Left lobe of liver (tissue), 2 donors: Measurements from ENCODE around the gene EFCAB11. TPM values are rescaled to one million over a fixed set of nuclear protein-coding genes. Genes with fewer than 3 reads are reported as not detected.

ENCODE experiments used
- ATAC-seq: fragments of 200-7000 bp; cut with Tn5 transposase; one replicate; pipeline ENCODE4 v1.9.1; 2020; ENCODE audit warnings: mild to moderate bottlenecking, moderate library complexity
- DNase-seq: peaks from one replicate; pipeline ENCODE4 v3.0.0-alpha.2; 2020; ENCODE audit warnings: low spot score
- total RNA-seq: library from RNA; stranded (reverse); gene quantifications from one replicate; pipeline ENCODE4 v1.2.1, GENCODE V29; 2021
- donor health status: DM: no; HTN: no; CAD: no; lungs with moderate emphysema.
- donor health status: DM: no; HTN: yes; CAD: no.

Gene EFCAB11
- total RNA-seq, 1 donor from 2014 or later, result 1.2 TPM

DNA sequence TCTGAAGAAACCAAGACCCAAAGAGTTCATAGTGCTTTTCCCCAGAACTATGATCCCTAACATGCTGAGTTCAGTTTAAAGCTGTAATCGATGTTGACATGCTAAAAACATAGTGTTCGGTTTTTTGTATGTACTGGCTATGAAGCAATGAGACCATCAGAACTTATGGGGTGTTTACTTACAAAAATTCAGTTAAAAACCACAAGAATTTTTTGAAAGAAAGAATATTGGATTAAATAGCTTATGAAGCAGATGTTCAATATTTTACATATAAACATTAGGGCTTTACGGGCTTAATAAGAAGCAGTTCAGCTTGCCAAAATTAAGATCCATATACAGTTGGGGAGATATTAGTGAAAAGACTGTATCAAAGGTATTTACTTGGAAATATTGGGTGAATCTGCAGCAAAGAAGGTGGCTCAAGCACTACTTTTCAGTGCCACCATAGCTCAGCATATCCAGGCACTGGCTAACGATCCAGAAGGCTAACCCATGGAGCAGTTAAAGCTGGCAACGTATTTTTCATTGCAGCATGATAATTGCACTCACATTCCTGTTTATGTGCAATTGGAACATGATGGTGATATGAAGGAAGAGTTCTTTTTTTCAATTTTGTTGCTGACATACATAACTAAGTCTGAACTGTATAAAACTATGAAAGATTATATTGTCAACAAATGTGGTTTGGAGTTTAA lies 125.9 kb downstream of the EFCAB11 start:
- ATAC-seq, result no peak
- DNase-seq, result no peak

DNA sequence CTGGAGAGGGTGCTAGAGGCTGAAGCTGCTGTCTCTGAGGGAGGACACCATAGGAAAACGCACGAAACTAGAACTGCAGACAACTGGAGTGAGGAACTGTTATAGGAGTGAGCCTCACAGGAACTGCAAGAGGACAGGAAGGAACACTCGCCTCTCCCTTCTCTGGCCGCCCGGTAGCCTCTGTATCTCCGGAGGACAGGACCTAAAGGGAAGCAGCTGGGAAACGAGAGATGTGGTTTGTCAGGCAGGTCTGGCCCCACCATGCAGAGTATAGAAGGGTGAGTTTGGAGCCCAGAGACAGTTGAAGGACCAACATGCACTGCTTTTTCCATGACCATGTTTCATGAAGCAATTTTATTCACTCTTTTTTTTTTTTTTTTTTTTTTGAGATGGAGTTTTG lies 127.3 kb downstream of the EFCAB11 start:
- ATAC-seq (no peak), DNase-seq (no peak)

DNA sequence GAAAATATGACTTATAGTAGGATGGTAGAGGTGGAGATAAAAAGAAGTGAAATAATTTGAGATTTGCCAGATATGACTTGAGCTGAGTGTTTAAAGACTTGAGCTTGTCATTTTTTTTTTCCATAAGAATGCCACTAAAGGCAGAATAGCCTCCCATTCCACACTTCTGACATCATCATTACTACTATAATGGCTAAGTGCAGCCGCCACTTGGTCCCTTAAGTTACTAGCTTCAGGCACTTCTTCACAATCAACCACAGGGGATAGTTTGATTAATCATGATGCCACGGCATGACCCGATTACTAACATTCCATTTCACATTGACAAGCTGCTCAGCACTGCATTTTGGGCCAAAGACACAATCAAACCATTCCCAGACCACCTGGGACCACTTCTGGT lies 127.9 kb downstream of the EFCAB11 start:
- no peak for DNase-seq
- no peak for ATAC-seq

DNA sequence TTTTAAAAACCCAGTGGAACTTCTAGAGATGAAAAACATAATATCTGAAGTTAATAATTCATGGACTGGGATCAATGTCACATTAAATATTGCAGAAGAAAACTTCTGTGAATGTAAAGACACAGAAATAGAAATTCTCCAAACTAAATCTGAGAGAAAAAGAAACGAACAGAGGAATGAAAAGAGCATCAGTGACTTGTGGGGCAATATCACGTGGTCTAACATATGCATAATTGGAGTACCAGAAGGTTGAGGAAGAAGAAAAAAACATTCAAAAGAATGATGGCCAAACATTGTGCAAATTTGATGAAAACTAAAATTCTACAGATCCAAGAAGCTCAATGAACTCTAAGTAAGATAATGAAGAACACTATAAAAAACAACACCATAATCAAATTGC lies 130.8 kb downstream of the EFCAB11 start:
- no peak for ATAC-seq
- no peak for DNase-seq

DNA sequence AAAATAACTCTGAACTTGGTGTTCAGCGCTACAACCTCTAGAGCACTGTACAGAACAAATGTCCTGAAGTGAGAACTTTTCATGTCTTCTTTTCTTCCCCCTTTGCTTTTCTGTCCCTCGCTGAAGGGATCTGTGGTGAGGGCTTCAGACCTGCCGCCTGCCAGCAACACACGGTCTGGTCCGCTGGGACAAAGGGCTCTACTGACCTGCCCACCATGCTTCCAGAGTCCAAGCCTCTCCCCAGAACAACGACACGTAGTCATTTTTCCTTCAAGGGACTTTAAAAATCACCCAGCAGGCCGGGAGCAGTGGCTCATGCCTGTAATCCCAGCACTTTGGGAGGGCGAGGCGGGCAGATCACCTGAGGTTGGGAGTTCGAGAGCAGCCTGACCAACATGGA lies 140.4 kb downstream of the EFCAB11 start:
- ATAC-seq, result no peak

DNA sequence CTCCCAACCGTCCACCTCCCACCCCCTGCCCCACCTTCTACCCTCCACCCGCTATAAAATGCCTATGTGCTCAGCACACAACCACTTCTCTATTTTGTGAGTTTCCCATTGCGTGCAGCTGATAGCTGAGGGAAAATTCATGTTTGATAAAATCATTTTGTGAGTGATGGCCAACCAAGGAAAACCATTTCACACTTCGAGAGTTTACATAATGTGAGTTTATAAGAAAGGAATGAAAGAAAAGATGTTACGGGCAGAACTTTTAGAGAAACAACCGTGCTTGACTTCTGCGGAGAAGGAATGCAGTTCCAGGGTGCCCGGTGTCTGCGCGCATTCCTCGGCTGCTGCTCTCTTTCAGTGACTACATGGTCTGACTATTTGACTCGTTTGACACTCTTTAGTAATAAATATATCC lies 140.9 kb downstream of the EFCAB11 start:
- no peak for DNase-seq

More for the DNA sequence above, 140.4 kb downstream of the EFCAB11 start:
- no peak for DNase-seq

DNA sequence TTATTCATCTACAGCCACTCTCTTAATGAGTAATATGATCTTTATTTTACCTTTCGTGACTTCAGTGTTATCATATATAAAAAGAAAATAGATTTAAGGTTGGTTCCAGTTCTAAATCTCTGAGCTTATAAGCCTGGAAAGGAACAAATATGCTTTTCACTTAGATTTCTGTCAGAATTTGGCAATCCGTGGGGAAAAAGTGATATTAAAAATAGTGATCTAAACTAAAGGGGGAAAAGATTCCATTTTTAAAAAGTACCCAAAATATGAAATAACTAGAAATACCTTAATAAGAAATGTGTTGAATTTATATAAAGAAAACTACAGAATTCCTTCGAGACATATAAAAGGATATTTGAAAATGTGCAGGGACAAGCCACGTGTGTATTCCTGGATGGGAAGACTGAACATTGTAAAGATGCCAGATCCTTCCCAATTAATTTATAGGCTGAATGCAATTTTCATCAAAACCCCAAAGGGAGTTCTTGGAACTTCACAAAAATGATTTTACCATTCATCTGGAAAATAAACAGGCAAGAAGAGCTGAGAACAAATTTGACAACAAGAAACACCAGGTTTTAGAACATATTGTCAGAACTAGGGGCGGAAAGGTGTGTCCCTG lies 142.5 kb downstream of the EFCAB11 start:
- ATAC-seq (no peak), DNase-seq (no peak)

More for the DNA sequence above, 140.9 kb downstream of the EFCAB11 start:
- no peak for ATAC-seq

DNA sequence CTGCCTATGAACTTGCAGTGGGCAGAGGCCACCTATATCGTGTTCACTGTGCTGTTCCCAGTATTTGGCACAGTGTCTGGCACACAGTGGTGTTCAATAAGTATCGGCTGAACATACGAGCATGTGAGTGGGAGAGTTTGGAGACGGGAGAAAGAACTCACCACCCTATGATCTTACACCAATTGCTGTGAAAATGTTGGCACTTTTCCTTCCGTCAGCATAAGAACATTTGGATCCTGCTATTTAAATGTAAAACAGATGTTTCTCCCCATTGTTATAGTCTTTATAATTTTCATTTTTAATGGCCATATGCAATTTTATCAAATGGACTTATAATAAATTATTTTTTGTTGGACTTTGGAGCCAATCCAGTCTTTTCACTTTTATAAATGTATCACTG lies 144.4 kb downstream of the EFCAB11 start:
- DNase-seq (no peak), ATAC-seq (no peak)

DNA sequence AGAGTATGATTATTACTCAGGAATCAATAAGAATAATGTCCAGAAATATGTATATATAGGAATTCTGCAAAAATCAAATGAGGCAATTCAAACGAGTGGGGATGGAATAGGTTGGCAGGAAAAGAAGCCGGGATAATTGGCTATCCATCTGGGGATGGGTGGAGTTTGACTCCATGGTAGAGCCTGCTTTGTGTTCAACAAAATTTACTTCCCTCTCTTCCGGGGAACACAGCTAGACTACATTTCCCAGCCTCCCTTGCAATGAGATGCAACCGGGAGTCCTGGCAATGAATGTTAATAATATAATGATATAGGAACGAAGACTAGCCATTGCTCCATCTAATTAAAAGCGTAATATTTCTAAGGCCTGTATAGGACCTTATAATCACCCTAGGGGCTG lies 146.6 kb downstream of the EFCAB11 start:
- ATAC-seq, result no peak
- DNase-seq, result no peak

DNA sequence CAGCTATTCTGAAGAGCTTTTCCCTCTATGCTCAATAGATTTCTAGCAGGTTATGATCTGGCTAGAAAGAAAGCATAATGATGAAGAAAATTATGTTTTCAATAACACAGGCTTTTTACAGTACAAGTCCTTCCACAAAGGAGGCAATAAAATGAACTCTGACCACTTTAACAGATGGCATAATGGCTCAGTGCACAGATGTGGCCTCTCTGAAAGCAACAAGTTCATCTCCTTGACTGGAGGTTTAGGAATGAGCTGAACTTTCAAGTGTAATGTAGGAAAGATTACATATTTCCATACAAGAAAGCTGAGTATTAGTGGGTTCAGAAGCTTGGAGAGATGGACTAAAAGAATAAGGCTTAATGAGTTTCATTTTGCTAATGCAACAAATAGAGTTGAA lies 147.4 kb downstream of the EFCAB11 start:
- no peak for ATAC-seq
- no peak for DNase-seq

DNA sequence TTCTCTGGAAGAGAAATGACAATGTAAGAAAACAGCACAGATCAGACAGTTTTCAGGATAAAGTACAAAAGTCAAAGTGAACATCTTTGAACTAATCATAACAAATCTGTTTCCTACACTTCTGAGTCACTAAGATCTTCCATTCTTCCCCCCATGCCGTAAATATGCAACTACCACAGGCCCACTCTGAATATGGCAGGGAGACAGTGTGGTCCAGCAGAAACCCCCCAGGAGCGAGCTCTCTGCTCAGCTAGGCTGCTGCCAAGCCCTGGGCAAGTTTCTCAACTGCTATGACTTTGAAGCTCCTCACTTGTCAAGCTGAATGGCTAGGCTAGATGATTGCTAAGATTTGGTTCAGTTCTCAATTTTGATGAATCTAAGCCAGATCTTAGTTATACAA lies 148.1 kb downstream of the EFCAB11 start:
- ATAC-seq, result no peak

DNA sequence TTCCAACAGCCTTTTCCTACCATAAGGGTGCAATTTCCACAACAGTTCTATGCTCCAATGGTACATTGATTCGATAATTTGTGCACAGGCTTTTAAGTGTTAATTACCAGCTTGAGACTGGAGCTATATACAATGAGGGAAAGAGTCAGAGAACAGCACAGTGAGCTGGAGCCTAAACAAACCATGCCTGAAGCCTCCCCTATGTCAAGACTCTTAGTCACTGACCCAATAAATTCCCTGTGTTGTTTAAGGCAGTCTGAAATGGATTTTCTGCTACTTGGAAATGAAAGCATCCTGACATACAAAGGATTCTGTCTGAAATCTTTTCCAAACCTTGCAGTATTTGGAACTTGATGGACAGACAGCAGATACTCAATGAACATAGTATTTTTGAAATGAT lies 149.0 kb downstream of the EFCAB11 start:
- DNase-seq (no peak), ATAC-seq (no peak)

More for the DNA sequence above, 148.1 kb downstream of the EFCAB11 start:
- DNase-seq, result no peak

DNA sequence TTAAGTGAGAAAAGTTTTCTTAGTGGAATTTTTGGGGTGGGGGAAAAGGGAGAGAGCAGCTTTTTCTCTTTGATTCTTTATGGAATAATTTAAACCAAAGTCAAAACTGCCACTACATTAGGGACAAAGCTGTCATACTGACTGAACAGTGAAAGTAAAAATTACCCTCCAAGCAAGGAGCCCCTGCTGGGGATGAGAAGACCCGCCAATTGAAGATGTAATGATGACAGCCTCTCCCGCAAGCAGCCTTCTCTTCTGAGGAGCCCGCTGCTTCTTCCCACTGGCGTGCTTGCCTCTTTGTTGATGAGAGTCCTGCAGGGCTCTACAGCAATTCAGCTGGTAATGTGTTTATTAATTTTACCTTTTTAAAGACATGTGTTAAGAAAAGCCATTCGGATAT lies 151.0 kb downstream of the EFCAB11 start:
- ATAC-seq, result no peak
- DNase-seq, result no peak

DNA sequence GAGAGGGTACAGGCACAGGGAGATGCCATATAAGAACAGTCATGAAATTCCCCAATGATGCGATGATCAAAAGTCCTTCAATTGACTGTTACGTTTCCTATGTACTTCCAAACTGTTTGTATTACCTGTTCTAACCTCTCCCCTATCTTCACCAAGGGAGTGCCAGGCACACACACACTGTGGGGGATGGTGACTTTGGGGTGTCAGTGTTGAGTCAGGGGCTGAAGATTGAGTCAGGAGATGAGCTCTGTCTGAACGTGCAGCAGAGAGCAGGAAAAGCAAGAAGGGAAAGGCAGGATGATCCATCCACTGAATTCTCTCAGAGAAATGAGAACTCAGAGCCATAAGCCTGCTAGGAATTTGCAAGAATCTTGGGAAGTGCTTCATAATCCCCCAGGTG lies 153.4 kb downstream of the EFCAB11 start:
- DNase-seq (no peak), ATAC-seq (no peak)

DNA sequence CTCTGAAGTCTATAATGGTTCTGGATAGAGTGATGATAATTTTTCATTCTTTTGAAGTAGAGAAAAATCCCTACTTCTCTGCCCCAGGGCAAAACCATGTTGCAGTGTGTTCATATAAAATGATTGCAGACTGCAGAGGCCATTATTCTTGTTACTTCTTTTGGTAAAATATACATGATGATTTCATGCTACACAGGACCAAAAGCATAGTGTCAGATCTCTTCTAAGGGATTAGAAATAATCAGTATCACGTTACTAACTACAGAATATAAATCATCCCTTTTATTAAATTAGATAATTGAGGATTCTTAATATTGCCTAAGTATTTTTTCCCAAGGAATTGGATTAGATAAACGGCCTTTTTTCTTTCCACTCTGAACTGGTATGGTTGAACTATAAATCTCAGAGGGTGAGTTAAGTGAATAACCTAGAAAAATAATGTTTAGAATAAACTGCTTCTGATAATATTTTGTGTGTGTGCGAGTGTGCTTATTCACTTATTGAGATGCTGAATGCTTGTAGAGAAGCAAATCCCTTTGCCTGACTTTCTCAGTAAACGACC lies 156.2 kb downstream of the EFCAB11 start:
- DNase-seq (no peak), ATAC-seq (no peak)

DNA sequence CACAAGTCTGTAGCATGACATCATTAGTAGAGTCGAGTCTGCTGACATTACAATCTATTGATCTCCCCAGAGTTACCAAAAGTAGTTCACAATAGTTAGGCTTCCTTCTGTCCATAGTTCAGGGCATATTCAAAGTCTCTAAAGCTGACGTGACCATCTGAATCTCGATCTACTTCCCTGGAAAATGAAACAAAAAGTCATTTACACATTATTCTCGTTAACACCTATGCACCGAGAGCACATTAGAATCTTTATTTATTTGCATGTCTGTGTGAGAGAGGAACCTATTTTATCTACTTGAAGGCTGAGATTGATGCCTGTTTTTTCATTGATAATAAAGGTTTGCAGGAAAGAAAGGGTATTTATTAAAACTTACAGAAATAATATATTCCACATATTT lies 157.4 kb downstream of the EFCAB11 start:
- no peak for ATAC-seq
- no peak for DNase-seq

DNA sequence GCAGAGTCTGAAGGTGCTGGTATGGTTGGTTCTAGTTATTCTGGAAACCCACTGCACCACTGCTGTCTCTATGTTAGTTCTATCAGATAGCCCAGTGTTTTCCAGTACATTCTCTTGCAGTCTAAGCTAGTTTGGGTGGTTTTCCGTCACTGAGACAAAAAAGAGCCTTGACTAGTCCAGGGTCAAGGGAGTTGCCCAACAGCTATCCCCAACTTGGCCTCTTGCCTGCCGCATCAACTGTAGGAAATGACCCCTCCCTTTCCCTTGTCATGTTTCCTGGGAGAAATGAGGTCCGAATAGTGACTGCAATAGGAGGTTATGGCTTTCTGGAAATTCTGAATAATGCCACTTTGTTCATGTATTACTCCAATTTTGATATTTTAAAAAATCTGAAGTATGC lies 160.4 kb downstream of the EFCAB11 start:
- DNase-seq, result no peak
- no peak for ATAC-seq

DNA sequence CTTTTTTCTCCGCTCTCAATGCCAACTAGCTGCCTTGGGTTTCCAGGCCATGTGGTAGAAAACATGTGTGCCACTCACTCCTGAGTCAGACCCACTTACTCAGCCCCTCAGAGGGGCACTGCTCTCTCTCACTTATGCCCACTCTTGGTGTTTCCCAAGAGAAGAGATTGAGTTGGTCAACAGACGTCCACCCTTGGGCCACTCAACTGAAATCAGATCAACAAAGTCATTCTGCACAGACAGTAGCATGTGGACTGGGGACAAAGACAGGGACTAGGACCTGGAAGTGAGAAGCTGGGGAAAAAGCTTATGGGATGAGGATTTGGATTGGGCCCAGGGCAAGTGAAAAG lies 161.2 kb downstream of the EFCAB11 start:
- ATAC-seq, result no peak
- DNase-seq, result no peak

DNA sequence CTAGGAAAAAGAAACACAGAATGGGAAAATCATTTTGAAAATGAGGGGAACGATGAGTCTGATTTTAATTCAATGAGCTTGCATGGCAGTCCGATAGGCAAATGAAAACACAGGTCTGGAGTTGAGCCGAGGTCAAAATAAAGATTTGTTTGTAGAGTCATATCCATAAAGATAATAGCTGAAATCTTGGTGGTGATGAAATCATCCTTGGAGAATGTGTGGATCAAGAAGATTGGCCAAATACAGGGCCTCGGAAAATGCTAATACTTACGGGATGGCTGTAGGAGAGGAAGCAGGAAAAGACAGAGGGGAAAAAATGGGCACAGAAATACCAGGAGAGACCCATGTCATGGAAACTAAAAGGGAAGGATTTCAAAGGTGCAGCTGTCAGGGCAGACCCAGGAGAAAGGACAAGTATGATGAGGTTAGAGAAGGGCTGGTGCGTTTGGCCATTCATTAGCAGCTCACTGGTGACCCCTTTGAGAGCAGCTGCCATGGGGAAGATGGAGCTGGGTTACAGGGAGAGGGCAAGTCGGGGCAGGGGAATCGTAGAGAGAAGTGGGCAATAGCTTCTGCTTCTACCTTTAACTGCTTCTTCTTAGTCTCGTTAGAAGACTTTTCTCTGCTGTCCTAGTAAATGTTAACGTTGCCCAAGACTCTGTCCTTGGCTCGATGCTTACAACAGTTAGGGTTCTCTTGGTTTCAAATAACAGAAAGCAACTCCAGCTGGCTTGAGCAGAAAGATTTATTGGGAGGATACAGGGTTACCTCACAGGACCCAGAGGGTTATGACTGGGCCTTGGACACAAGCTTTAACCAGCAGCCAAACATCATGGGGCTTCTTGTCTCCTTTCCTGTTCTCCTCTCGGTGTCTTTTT lies 161.8 kb downstream of the EFCAB11 start:
- ATAC-seq (no peak), DNase-seq (no peak)

DNA sequence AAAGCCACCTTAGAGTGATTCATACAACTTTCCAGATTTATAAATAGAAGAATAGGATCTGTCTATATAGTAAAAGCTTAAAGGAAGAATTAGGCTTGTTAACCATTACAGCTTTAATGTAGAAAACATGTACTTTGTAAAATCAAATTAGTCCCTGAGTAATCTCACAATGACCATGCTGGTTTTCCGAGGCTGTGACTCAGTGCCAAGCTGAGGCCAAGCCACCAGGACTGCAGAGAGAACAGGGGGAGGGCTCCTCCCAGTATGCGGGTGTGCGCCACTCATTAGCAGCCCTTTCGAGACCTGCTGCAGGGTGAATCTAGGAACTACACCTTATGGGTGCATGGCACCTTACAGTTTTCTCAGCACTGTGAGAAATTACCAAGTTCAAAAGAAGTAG lies 167.0 kb downstream of the EFCAB11 start:
- no peak for DNase-seq
- ATAC-seq, result no peak

DNA sequence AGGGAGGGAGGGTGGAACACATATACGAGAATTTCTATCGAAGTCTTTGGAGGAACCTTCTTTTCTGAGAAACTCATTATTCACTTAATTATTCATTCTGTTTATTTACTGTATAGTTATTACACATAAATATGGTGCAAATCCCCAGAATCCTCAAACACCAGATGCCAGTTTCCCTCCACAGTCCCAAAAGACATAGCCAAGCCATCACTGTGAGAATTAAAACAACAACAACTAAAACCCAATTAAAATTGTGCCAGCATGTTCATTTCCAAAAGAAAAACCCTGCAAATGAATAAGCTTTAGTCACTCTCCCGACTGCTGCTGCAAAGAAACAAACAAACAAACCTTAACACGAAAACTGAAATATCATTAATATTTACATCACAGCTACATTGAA lies 173.5 kb downstream of the EFCAB11 start:
- ATAC-seq (no peak), DNase-seq (no peak)

DNA sequence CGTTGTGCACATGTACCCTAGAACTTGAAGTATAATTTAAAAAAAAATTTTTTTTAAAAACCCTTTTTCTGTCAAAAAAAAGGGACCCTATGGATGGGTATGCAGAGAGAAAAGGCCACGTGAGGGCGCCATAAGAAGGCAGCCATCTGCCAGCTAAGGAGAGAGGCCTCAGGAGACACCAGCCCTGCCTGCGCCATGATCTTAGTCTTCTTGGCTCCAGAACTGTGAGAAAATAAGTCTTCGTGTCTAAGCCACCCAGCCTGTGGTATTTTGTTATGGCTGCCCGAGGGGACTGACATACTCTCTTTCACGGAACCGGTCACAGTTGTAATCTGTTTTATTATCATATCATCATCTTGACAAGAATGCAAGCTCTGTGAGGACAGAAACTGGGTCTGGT lies 174.8 kb downstream of the EFCAB11 start:
- ATAC-seq (no peak), DNase-seq (no peak)
